T-cell (primary cell): Measurements from ENCODE around the gene GPBP1L1. TPM values are rescaled to one million over a fixed set of nuclear protein-coding genes. Genes with fewer than 3 reads are reported as not detected.
"Not testable (repeated sequence)": the region's sequence is repeated elsewhere in the genome, so short reads cannot be mapped to it uniquely, and the experiment has no call there.

Experiments
- ATAC-seq, 4 experiments: fragments of 200-7000 bp in 3 of 4; fragments of 150-1000 bp in 1 of 4; cut with Tn5 transposase; replicated peaks in 1 of 4; 1 replicate in 3 of 4; 2 replicates in 1 of 4; pipeline ENCODE4 v1.10.0; 2021; ENCODE audit warnings: moderate library complexity in 3 of 4, mild to moderate bottlenecking in 2 of 4, moderate number of reproducible peaks in 1 of 4
- CTCF ChIA-PET, 2 donors: fragments of 300-600 bp; sonication (Branson Sonifier 250); formaldehyde crosslinking; loops; one replicate each; lab custom pipeline; 2022; ENCODE audit warnings: antibody characterized with exemption in 2 of 2; lab: Charles Lee
- POLR2A ChIA-PET, 2 donors: fragments of 300-600 bp; sonication (Branson Sonifier 250); formaldehyde crosslinking; loops; one replicate each; lab custom pipeline; 2022; ENCODE audit warnings: antibody characterized with exemption in 2 of 2; lab: Charles Lee
- DNase-seq, 35 experiments: peaks; one replicate each; pipeline versions ENCODE4 v3.0.0 to v3.0.0-alpha.2; 2013 to 2023
- H3K27ac ChIP-seq: one replicate; pipeline ENCODE4 v1.5.1; 2013; ENCODE audit warnings: low read length
- H3K27me3 ChIP-seq, 2 experiments: replicated peaks in 1 of 2; 1 replicate in 1 of 2; 2 replicates in 1 of 2; pipeline versions ENCODE4 v1.6.1 to v1.7.0; 2013; ENCODE audit warnings: low read length in 1 of 2, mixed read lengths in 1 of 2; ENCODE audit not compliant: control insufficient read depth in 2 of 2, insufficient read depth in 2 of 2; ENCODE audit errors: extremely low read depth in 1 of 2
- H3K36me3 ChIP-seq, 2 donors: 1 replicate in 1 of 2; 2 replicates in 1 of 2; pipeline versions ENCODE4 v1.6.1 to v1.7.0; 2013; ENCODE audit warnings: low read length in 1 of 2; ENCODE audit not compliant: control insufficient read depth in 2 of 2, insufficient read depth in 1 of 2; ENCODE audit errors: extremely low read depth in 1 of 2
- H3K4me1 ChIP-seq, 2 experiments: 1 replicate in 1 of 2; 2 replicates in 1 of 2; pipeline versions ENCODE4 v1.6.1 to v1.7.0; 2013; ENCODE audit warnings: low read length in 2 of 2, mixed read lengths in 1 of 2; ENCODE audit not compliant: insufficient read depth in 2 of 2, control insufficient read depth in 1 of 2; ENCODE audit errors: extremely low read depth in 1 of 2
- H3K4me3 ChIP-seq, 2 donors: 1 replicate in 1 of 2; 2 replicates in 1 of 2; pipeline versions ENCODE4 v1.5.1 to v1.7.0; 2013; ENCODE audit warnings: mild to moderate bottlenecking in 2 of 2, low read length in 1 of 2, moderate library complexity in 1 of 2; ENCODE audit not compliant: control insufficient read depth in 1 of 2; ENCODE audit errors: extremely low read depth in 1 of 2
- H3K9me3 ChIP-seq: 2 replicates; pipeline ENCODE4 v1.7.0; 2013
- H3K27ac Mint-ChIP-seq, 2 donors: one replicate each; pipeline ENCODE4 v1.8.0; 2020 to 2021; ENCODE audit warnings: mild to moderate bottlenecking in 2 of 2, mixed read lengths in 2 of 2
- H3K27me3 Mint-ChIP-seq, 2 donors: one replicate each; pipeline ENCODE4 v1.8.0; 2021 to 2022; ENCODE audit warnings: mixed read lengths in 2 of 2
- H3K36me3 Mint-ChIP-seq: one replicate; pipeline ENCODE4 v1.8.0; 2021; ENCODE audit warnings: mixed read lengths
- H3K4me1 Mint-ChIP-seq, 3 donors: one replicate each; pipeline ENCODE4 v1.8.0; 2020 to 2022; ENCODE audit warnings: mixed read lengths in 3 of 3, mild to moderate bottlenecking in 1 of 3
- H3K4me3 Mint-ChIP-seq, 3 donors: one replicate each; pipeline ENCODE4 v1.8.0; 2020 to 2022; ENCODE audit warnings: mild to moderate bottlenecking in 3 of 3, mixed read lengths in 3 of 3, moderate library complexity in 3 of 3
- H3K9me3 Mint-ChIP-seq, 3 donors: one replicate each; pipeline ENCODE4 v1.8.0; 2020 to 2022; ENCODE audit warnings: mixed read lengths in 3 of 3
- WGBS: methylation state at CpG from one replicate; pipeline ENCODE4 v1.1.5; 2013; ENCODE audit warnings: missing lambda C conversion rate; ENCODE audit not compliant: insufficient coverage; 5-methylcytosine and 5-hydroxymethylcytosine counted together
- total RNA-seq, 35 experiments: library from RNA in 6 of 35; stranded (reverse) in 6 of 35; fragments of 120-200 nt in 1 of 35; gene quantifications; one replicate each; pipeline versions ENCODE4 v1.2.1 to v1.2.4 and lab custom pipeline; 2013 to 2026

Gene GPBP1L1
- total RNA-seq, 5 donors from 2014 or later (not counting 1 experiment from before 2014, with no cell fraction given) = 124 to 155 (median 151) TPM

DNA sequence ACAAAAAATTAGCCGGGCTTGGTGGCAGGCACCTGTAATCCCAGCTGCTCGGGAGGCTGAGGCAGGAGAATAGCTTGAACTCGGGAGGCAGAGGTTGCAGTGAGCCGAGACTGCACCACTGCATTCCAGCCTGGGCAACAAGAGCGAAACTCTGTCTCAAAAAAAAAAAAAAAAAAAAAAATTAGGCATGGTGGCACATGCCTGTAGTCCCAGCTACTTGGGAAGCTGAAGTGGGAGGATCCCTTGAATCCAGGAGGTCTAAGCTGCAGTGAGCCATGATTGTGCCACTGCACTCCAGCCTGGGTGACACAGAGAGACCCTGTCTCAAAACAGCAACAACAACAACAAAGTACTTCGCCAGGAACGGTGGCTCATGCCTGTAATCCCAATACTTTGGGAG, 9.8 kb downstream of the GPBP1L1 start:
- H3K9me3 Mint-ChIP-seq, H3K27ac Mint-ChIP-seq, H3K4me3 ChIP-seq, H3K27me3 Mint-ChIP-seq, H3K27me3 ChIP-seq, ATAC-seq, H3K9me3 ChIP-seq, DNase-seq, H3K27ac ChIP-seq: not testable (repeated sequence)
- H3K4me1 Mint-ChIP-seq = peaks cover 87 to 90% (median 89%) of the 10 kb centered on the region in 3 donors
- H3K36me3 Mint-ChIP-seq = peaks cover 11% of the 10 kb centered on the region
- no CpG with 5 or more reads among the region's 7 CpGs for WGBS
- peaks cover 6 to 35% of the 10 kb centered on the region in 2 experiments for H3K4me1 ChIP-seq
- H3K36me3 ChIP-seq = peaks cover 0 to 12% of the 10 kb centered on the region in 2 donors
- CTCF ChIA-PET = interaction anchor here (0.6 to 0.7 kb wide), 3 partner anchors 10 to 337 kb away, joined by 3 to 5 read pairs (median 5); no protein-coding TSS in a partner anchor
- POLR2A ChIA-PET = interaction anchor here in 1 of 2 donors (0.7 kb wide), 1 partner anchor 152 kb away, joined by 8 read pairs; no protein-coding TSS in a partner anchor
- peak overlapping the region in 1 of 3 donors; percentile 49 for H3K4me3 Mint-ChIP-seq

- Histone ChIP-seq H3K4me1 (peaks cover 5 to 34% of the 10 kb centered on the region in 2 experiments), H3K27me3 (no peaks in the 10 kb centered on the region), H3K4me3 (no peak overlapping the region), H3K27ac (no peak overlapping the region), H3K36me3 (peaks cover 0 to 17% of the 10 kb centered on the region in 2 donors), H3K9me3 (no peaks in the 10 kb centered on the region)
- CTCF ChIA-PET = no interaction called here
- Mint-ChIP-seq H3K9me3 (no peaks in the 10 kb centered on the region), H3K27ac (no peak overlapping the region), H3K4me3 (no peak overlapping the region), H3K36me3 (peaks cover 7% of the 10 kb centered on the region), H3K4me1 (peaks cover 82 to 87% (median 84%) of the 10 kb centered on the region in 3 donors), H3K27me3 (no peaks in the 10 kb centered on the region)
- POLR2A ChIA-PET = interaction anchor here in 1 of 2 donors (0.5 kb wide), 1 partner anchor 35 kb away, joined by 5 read pairs; no protein-coding TSS in a partner anchor
- ATAC-seq = no peak
- no peak for DNase-seq
- WGBS = 90% methylated on average over 2 of the region's 5 CpGs
Measured at GRCh38 chr1:45674478-45674877, 11.9 kb downstream of the GPBP1L1 start.

- whole genome bisulfite sequencing = no CpG with 5 or more reads among the region's 4 CpGs
- POLR2A ChIA-PET = interaction anchor here in 1 of 2 donors (0.5 kb wide), 1 partner anchor 35 kb away, joined by 5 read pairs; no protein-coding TSS in a partner anchor
- Mint-ChIP-seq H3K4me3 (peak overlapping the region in 1 of 3 donors; percentile 24), H3K36me3 (peaks cover 7% of the 10 kb centered on the region), H3K27ac (no peak overlapping the region), H3K4me1 (peaks cover 82 to 87% (median 84%) of the 10 kb centered on the region in 3 donors), H3K27me3 (no peaks in the 10 kb centered on the region), H3K9me3 (no peaks in the 10 kb centered on the region)
- no peak for DNase-seq
- H3K36me3 ChIP-seq = peaks cover 0 to 17% of the 10 kb centered on the region in 2 donors
- H3K9me3 ChIP-seq = no peaks in the 10 kb centered on the region
- peaks cover 5 to 30% of the 10 kb centered on the region in 2 experiments for H3K4me1 ChIP-seq
- H3K4me3 ChIP-seq = no peak overlapping the region
- ATAC-seq = no peak
- no peak overlapping the region for H3K27ac ChIP-seq
- H3K27me3 ChIP-seq = no peaks in the 10 kb centered on the region
- CTCF ChIA-PET = no interaction called here
Measured at GRCh38 chr1:45673956-45674355, 12.4 kb downstream of the GPBP1L1 start.

- H3K4me3 ChIP-seq = no peak overlapping the region
- Mint-ChIP-seq H3K27ac (peak overlapping the region in 1 of 2 donors; percentile 12), H3K9me3 (no peaks in the 10 kb centered on the region), H3K36me3 (peaks cover 16% of the 10 kb centered on the region), H3K4me1 (peaks cover 76 to 82% (median 79%) of the 10 kb centered on the region in 3 donors), H3K27me3 (no peaks in the 10 kb centered on the region), H3K4me3 (no peak overlapping the region)
- DNase-seq (no peak), ATAC-seq (no peak)
- no peaks in the 10 kb centered on the region for H3K9me3 ChIP-seq
- ChIA-PET CTCF (interaction anchor here in 1 of 2 donors (0.7 kb wide), 1 partner anchor 63 kb away, joined by 5 read pairs; no protein-coding TSS in a partner anchor), POLR2A (interaction anchor here in 1 of 2 donors (0.6 to 0.7 kb wide), 3 partner anchors 10 to 16 kb away, joined by 5 to 10 read pairs (median 10); no protein-coding TSS in a partner anchor)
- peaks cover 0 to 17% of the 10 kb centered on the region in 2 donors for H3K36me3 ChIP-seq
- H3K27me3 ChIP-seq = no peaks in the 10 kb centered on the region
- peaks cover 2 to 21% of the 10 kb centered on the region in 2 experiments for H3K4me1 ChIP-seq
- H3K27ac ChIP-seq = no peak overlapping the region
- no CpG with 5 or more reads among the region's 6 CpGs for WGBS
Measured at GRCh38 chr1:45669859-45670655, 16.3 kb downstream of the GPBP1L1 start.

- H3K27ac Mint-ChIP-seq = no peak overlapping the region
- H3K36me3 Mint-ChIP-seq = peaks cover 13% of the 10 kb centered on the region
- CTCF ChIA-PET = interaction anchor here in 1 of 2 donors (0.6 kb wide), 2 partner anchors 8 to 208 kb away, joined by 3 to 7 read pairs; no protein-coding TSS in a partner anchor
- ATAC-seq = no peak
- no peak overlapping the region for H3K4me3 Mint-ChIP-seq
- POLR2A ChIA-PET = no interaction called here
- Histone ChIP-seq H3K4me1 (peaks cover 2 to 19% of the 10 kb centered on the region in 2 experiments), H3K4me3 (no peak overlapping the region), H3K9me3 (no peaks in the 10 kb centered on the region), H3K27ac (no peak overlapping the region), H3K27me3 (no peaks in the 10 kb centered on the region), H3K36me3 (peaks cover 0 to 12% of the 10 kb centered on the region in 2 donors)
- no peak for DNase-seq
- H3K4me1 Mint-ChIP-seq = peaks cover 69 to 77% (median 74%) of the 10 kb centered on the region in 3 donors
- WGBS = no CpG with 5 or more reads among the region's 1 CpG
- no peaks in the 10 kb centered on the region for H3K9me3 Mint-ChIP-seq
- no peaks in the 10 kb centered on the region for H3K27me3 Mint-ChIP-seq
Measured at GRCh38 chr1:45669379-45669778, 17.0 kb downstream of the GPBP1L1 start.

DNA sequence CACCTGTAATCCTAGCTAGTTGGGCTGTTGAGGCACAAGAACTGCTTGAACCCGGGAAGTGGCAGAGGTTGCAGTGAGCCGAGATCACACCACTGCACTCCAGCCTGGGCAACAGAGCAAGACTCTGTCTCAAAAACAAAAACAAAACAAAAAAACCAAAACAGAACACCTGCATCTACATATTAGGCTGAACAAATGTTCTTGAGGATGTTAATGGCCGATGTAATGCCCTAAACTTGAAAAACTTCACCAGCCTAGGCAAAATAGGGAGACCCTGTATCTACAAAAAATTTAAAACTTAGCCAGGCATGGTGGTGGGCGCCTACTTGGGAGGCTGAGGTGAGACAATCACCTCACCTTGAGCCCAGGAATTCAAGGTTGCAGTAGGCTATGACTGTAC, 17.8 kb downstream of the GPBP1L1 start:
- Histone ChIP-seq H3K27me3 (no peaks in the 10 kb centered on the region), H3K9me3 (no peaks in the 10 kb centered on the region), H3K27ac (no peak overlapping the region), H3K4me3 (no peak overlapping the region), H3K36me3 (peaks cover 0 to 5% of the 10 kb centered on the region in 2 donors), H3K4me1 (peaks cover 2 to 18% of the 10 kb centered on the region in 2 experiments)
- no peak for ATAC-seq
- POLR2A ChIA-PET = no interaction called here
- Mint-ChIP-seq H3K27me3 (no peaks in the 10 kb centered on the region), H3K9me3 (no peaks in the 10 kb centered on the region), H3K4me1 (peaks cover 66 to 69% (median 68%) of the 10 kb centered on the region in 3 donors), H3K27ac (no peak overlapping the region), H3K36me3 (peaks cover 13% of the 10 kb centered on the region), H3K4me3 (no peak overlapping the region)
- CTCF ChIA-PET = interaction anchor here in 1 of 2 donors (0.6 kb wide), 2 partner anchors 9 to 359 kb away, joined by 4 to 7 read pairs; no protein-coding TSS in a partner anchor
- WGBS = no CpG with 5 or more reads among the region's 4 CpGs
- DNase-seq = no peak
